Lung (tissue), 12 donors: ENCODE measurements around the gene STARD8. TPM values are rescaled to one million over a fixed set of nuclear protein-coding genes. Genes with fewer than 3 reads are reported as not detected.
A peak's percentile ranks its signal among the peaks of the same experiment; 100 is the strongest.
"Not testable (repeated sequence)": the region's sequence is repeated elsewhere in the genome, so short reads cannot be mapped to it uniquely, and the experiment has no call there.

Experiments
- ATAC-seq: fragments of 200-7000 bp; cut with Tn5 transposase; one replicate; pipeline ENCODE4 v1.9.1; 2020; ENCODE audit warnings: moderate number of reproducible peaks; ENCODE audit not compliant: insufficient read depth, low FRiP score
- DNase-seq, 3 donors: peaks; one replicate each; pipeline ENCODE4 v3.0.0-alpha.2; 2013 to 2017
- H3K27ac ChIP-seq, 2 donors: one replicate each; pipeline ENCODE4 v1.5.1; 2013; ENCODE audit warnings: mild to moderate bottlenecking in 2 of 2, moderate library complexity in 2 of 2, control low read depth in 1 of 2, inconsistent platforms in 1 of 2, low read depth in 1 of 2, low read length in 1 of 2
- H3K27me3 ChIP-seq, 3 donors: one replicate each; pipeline ENCODE4 v1.5.1; 2013; ENCODE audit warnings: low read length in 2 of 3; ENCODE audit not compliant: control insufficient read depth in 3 of 3, insufficient read depth in 3 of 3
- H3K36me3 ChIP-seq, 4 donors: one replicate each; pipeline ENCODE4 v1.5.1; 2013; ENCODE audit warnings: low read length in 4 of 4, mild to moderate bottlenecking in 1 of 4, moderate library complexity in 1 of 4; ENCODE audit not compliant: control insufficient read depth in 4 of 4, insufficient read depth in 4 of 4
- H3K4me1 ChIP-seq, 5 donors: one replicate each; pipeline ENCODE4 v1.5.1; 2013; ENCODE audit warnings: low read length in 5 of 5, mild to moderate bottlenecking in 2 of 5, moderate library complexity in 1 of 5; ENCODE audit not compliant: control insufficient read depth in 5 of 5, insufficient read depth in 5 of 5
- H3K4me3 ChIP-seq: one replicate; pipeline ENCODE4 v1.5.1; 2013; ENCODE audit warnings: mild to moderate bottlenecking, control low read depth, moderate library complexity
- H3K9ac ChIP-seq, 2 donors: one replicate each; pipeline ENCODE4 v1.5.1; 2013; ENCODE audit warnings: low read length in 2 of 2, control low read depth in 1 of 2; ENCODE audit not compliant: insufficient read depth in 1 of 2
- H3K9me3 ChIP-seq, 4 donors: one replicate each; pipeline ENCODE4 v1.5.1; 2013; ENCODE audit warnings: low read length in 3 of 4, mild to moderate bottlenecking in 1 of 4, moderate library complexity in 1 of 4; ENCODE audit not compliant: control insufficient read depth in 4 of 4, insufficient read depth in 3 of 4
- WGBS, 2 donors: extraction: QIAGEN DNeasy Blood & Tissue Kit; methylation state at CpG; one replicate each; pipeline ENCODE4 v1.1.7; 2013; 5-methylcytosine and 5-hydroxymethylcytosine counted together
- polyA plus RNA-seq, 2 donors: library from polyadenylated mRNA; stranded (reverse); fragments of 200-250 nt; gene quantifications; one replicate each; pipeline ENCODE4 v1.2.1, GENCODE V29; 2013
- total RNA-seq, 2 donors: library from RNA; depleted of rRNA in 1 of 2; stranded (reverse); fragments of >200 nt in 1 of 2; gene quantifications; one replicate each; pipeline ENCODE4 v1.2.1, GENCODE V29; 2014 to 2021
- TF ChIP-seq, protein P1 (sequence below): IDR thresholded peaks from 2 replicates; pipeline ENCODE4 v1.5.1; 2012; ENCODE audit warnings: mild to moderate bottlenecking; ENCODE audit errors: control extremely low read depth, extremely low read depth
- donor health status: control.
- donor health status: control.
- donor health status: Bipolar disorder and iron deficiency.
- donor health status: healthy.
- donor health status: DM: yes; HTN: yes; CAD: no.

The STARD8 gene
- total and polyA plus RNA-seq, 4 donors = 5.7 to 20.2 (median 18.5) TPM

DNA sequence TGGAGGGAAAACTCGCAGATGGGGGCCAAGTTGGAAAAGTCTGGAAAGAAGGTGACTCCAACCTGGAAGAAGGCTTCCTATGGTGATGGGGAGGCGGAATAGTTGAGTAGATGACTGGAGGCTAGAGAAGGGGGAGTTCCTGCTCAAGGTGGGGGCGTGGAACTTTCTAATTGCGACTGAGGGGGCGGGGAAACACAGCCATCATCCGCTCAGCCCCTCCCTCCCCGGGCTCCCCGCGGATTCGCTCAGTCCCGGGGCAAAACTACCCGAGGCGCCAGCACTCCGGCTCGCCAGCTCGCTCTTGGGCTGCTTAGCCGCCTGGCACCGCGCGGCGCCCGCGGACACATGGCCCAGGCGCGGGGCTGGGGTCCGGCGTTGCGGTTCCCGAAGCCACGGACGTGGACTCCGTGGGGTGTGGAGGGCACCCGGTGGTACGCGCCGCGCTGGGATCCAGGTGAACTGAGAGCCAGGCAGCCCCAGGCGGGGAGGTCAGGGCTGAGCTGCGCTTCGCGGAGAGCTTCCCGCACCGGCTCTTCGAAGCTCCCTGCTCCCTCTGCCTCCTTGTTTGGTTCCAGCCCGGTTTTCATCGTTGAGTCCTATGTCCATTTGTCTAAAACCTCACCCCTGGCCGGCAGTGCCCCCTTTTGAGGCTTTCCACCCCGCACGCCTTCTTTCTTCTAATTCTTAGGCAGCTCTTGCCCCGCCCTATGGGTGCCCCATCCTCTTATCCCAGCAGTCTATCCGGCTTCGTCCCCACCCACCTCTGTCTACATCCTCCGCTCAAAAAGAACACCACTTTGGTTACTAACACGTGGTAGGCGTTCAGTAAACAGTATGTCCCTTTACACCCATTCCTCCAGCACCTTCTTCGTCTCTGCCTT is 38.9 kb downstream of the STARD8 start:
- Histone ChIP-seq H3K27me3 (peaks cover 0 to 4% (median 0%) of the 10 kb centered on the region in 3 donors), H3K4me3 (peak overlapping the region; percentile 8), H3K9ac (no peak overlapping the region), H3K9me3 (peaks cover 0 to 5% (median 0%) of the 10 kb centered on the region in 4 donors), H3K27ac (peak overlapping the region; percentile 43 to 73), H3K36me3 (no peaks in the 10 kb centered on the region), H3K4me1 (peaks cover 2 to 25% (median 9%) of the 10 kb centered on the region in 5 donors)
- ATAC-seq (peak; percentile 61), DNase-seq (peak; percentile 62 to 76 (median 70))
- TF ChIP-seq, protein P1, sequence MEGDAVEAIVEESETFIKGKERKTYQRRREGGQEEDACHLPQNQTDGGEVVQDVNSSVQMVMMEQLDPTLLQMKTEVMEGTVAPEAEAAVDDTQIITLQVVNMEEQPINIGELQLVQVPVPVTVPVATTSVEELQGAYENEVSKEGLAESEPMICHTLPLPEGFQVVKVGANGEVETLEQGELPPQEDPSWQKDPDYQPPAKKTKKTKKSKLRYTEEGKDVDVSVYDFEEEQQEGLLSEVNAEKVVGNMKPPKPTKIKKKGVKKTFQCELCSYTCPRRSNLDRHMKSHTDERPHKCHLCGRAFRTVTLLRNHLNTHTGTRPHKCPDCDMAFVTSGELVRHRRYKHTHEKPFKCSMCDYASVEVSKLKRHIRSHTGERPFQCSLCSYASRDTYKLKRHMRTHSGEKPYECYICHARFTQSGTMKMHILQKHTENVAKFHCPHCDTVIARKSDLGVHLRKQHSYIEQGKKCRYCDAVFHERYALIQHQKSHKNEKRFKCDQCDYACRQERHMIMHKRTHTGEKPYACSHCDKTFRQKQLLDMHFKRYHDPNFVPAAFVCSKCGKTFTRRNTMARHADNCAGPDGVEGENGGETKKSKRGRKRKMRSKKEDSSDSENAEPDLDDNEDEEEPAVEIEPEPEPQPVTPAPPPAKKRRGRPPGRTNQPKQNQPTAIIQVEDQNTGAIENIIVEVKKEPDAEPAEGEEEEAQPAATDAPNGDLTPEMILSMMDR = no peak
- 5 to 31% methylated on average over 37 to 56 of the region's 56 CpGs for WGBS, 2 donors

DNA sequence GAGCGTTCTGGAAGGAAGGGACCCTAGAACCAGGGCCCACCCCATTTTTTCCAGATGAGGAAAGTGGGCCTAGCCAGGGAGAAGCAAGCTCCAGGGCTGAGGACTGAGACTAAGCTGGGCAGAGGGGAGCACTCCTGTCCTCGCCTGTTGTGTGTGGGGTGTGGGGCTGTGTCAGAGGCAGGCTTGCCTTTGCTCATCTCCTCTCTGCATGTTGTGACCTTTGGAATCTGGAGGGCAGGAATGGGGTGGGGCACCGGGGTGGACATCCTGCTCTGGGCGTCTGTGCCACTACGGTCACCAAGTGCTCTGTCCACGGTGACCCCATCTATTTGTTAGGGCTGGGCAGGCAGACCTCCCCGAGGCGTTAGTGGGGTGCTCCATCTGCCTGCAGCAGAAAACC is 41.5 kb downstream of the STARD8 start:
- not testable (repeated sequence) for H3K27ac ChIP-seq, H3K36me3 ChIP-seq, H3K27me3 ChIP-seq, H3K9ac ChIP-seq, H3K4me3 ChIP-seq, ATAC-seq, DNase-seq
- Histone ChIP-seq H3K9me3 (peaks cover 0 to 10% (median 0%) of the 10 kb centered on the region in 4 donors), H3K4me1 (peaks cover 1 to 22% (median 3%) of the 10 kb centered on the region in 5 donors)
- WGBS, 2 donors = 72 to 85% methylated on average over 4 to 7 of the region's 8 CpGs

DNA sequence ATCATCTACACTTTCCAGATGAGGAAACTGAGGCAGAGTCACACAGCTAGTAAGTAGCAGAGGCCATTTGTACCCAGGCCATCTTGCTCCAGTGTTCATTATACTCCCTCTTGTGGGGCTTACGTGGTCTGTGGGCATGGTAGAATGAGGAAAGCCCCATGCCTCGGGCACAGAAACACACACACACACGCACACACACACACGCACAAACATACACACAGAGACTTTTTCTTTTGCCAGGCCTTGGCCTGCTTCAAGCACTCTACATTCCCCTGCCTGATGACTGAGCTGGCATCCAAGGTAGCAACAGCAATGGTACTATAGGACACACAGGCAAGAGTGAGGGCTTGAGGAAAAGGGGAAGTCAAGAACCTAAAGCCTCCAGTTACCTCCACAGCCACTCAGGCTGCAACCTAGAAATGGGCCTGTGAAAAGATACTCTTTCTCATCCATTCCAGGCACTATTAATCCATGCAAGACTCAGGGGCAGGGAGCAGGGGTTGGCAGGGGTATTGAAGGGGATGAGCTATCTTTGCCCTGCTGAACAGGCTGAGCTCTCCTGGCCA is 43.6 kb downstream of the STARD8 start:
- Histone ChIP-seq H3K27ac (peak overlapping the region; percentile 16 to 17), H3K9ac (no peak overlapping the region)

More for the DNA sequence above, 43.6 kb downstream of the STARD8 start:
- no peak overlapping the region for H3K4me3 ChIP-seq
- peaks cover 0 to 4% (median 3%) of the 10 kb centered on the region in 3 donors for H3K27me3 ChIP-seq
- H3K9me3 ChIP-seq = peaks cover 0 to 10% (median 0%) of the 10 kb centered on the region in 4 donors
- ATAC-seq (no peak), DNase-seq (no peak)
- TF ChIP-seq, protein P1 = no peak
- no peaks in the 10 kb centered on the region for H3K36me3 ChIP-seq
- 78 to 81% methylated on average over 4 of the region's 4 CpGs for WGBS, 2 donors
- H3K4me1 ChIP-seq = peaks cover 0 to 8% (median 0%) of the 10 kb centered on the region in 5 donors
